ENCODE results near the gene CDH9.

The CDH9 gene, protein sequence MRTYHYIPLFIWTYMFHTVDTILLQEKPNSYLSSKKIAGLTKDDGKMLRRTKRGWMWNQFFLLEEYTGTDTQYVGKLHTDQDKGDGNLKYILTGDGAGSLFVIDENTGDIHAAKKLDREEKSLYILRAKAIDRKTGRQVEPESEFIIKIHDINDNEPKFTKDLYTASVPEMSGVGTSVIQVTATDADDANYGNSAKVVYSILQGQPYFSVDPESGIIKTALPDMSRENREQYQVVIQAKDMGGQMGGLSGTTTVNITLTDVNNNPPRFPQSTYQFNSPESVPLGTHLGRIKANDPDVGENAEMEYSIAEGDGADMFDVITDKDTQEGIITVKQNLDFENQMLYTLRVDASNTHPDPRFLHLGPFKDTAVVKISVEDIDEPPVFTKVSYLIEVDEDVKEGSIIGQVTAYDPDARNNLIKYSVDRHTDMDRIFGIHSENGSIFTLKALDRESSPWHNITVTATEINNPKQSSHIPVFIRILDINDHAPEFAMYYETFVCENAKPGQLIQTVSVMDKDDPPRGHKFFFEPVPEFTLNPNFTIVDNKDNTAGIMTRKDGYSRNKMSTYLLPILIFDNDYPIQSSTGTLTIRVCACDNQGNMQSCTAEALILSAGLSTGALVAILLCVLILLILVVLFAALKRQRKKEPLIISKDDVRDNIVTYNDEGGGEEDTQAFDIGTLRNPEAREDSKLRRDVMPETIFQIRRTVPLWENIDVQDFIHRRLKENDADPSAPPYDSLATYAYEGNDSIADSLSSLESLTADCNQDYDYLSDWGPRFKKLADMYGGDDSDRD

DNA sequence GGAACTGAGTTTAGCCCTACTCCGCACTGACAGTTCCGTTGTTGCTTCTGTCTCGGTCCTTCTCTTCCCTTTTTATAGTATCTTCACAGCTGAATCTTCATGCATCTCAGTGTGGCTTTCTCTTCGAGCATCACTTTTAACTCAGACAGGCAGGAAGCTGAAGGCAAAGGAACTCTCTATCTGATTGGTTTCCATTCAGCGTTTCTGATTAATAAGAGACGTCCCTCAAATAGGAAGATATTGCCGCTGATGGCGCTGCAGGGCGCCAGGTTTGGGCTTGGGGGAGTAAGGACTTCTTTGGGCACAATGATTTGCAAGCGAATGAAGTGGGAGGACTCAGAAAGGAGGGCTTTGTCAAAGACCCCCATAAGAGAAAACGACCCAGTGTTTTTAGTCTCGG, at the start of gene CDH9:
Gene CDH9, minus strand, starts transcription at position 111 of the 400 bp plus-strand sequence. CDS start 50,253 bp downstream, outside the sequence.
- DNase-seq = peak; percentile 58

GRCh38 chr5:27087747-27088146, 49.4 kb upstream of the CDH9 start:
- no peak for DNase-seq

- peak; percentile 14 for DNase-seq
Measured at GRCh38 chr5:27083449-27084415, 45.3 kb upstream of the CDH9 start.

DNA sequence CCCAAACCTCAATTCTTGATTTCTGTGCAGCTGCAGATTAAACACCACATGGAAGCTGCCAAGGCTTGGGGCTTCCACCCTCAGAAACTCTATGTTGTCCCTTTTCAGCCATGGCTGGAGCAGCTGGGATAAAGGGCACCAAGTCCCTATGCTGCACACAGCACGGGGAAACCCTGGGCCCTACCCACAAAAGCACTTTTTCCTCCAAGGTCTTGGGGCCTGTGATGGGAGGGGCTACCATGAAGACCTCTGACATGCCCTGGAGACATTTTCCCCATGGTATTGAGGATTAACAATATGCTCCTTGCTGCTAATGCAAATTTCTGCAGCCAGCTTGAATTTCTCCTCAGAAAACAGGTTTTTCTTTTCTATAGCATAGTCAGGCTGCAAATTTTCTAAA, 41.8 kb upstream of the CDH9 start:
- no peak for DNase-seq

- DNase-seq = no peak
Measured at GRCh38 chr5:27062451-27062850, 24.1 kb upstream of the CDH9 start.

- DNase-seq = no peak
Measured at GRCh38 chr5:27048510-27048909, 10.1 kb upstream of the CDH9 start.

- no peak for DNase-seq
Measured at GRCh38 chr5:27041372-27041771, 3.0 kb upstream of the CDH9 start.

DNA sequence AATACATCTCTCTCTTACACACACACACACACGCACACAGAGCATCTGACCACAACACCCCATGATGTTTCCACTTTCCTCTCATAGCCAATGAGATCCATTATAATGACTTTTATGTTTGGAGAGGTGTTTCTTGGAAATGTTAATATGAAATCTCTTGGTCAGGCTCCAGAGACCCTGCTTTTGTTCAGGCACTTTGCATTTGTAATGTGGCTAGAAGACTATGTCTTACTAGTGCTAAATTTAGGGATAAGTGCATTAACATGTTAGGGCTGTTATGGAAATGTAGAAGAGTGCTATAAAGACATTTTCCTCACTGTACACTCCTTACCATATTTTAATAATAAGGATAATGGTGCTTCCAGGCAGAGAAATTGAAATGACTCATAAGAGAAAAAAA, 3.8 kb downstream of the CDH9 start:
- DNase-seq = no peak

GRCh38 chr5:27026801-27027200, 11.6 kb downstream of the CDH9 start:
- DNase-seq = peak; percentile 61

- no peak for DNase-seq
Measured at GRCh38 chr5:27026063-27026462, 12.3 kb downstream of the CDH9 start.

GRCh38 chr5:27021471-27021870, 16.9 kb downstream of the CDH9 start:
- DNase-seq = no peak

DNA sequence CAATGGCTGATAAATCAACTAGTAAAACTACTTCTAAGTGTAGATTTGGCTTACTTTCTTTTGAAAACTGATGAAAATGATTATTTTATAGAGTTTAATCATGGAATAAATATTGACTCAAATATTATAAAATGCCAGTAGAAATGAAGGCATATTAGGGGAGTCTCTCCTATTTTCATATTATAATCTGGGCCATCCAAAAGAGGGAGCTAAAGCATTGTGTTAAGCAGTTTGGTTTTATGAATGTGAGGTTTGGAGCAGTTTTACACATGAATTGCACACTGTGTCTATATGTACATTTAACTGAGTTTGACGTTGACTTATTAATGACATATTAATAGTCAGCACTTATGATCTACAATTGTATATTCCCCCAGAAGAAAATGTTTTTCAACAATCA, 17.4 kb downstream of the CDH9 start:
- peak; percentile 58 for DNase-seq

GRCh38 chr5:27015758-27016157, 22.6 kb downstream of the CDH9 start:
- no peak for DNase-seq

GRCh38 chr5:27011274-27011673, 27.1 kb downstream of the CDH9 start:
- DNase-seq = no peak

- peak; percentile 18 for DNase-seq
Measured at GRCh38 chr5:27010646-27011045, 27.7 kb downstream of the CDH9 start.

DNA sequence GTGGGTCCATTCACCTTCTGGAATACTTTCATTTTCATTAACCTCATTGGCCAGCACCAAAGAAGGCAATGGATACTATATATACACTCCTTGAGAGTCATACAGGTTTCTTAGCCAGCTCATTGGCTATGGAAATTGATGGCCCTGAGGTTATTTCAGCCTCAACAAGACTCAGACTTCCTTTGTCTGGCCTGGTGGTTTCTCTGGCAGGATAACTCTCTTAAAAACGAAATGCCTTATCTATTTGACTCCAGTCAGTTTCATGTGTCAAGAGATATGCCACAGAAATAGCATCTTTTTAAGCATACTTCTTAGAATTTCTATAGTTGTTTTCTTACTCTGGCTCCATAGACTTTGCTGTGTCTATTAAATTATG, 28.9 kb downstream of the CDH9 start:
- no peak for DNase-seq

- peak; percentile 55 for DNase-seq
Measured at GRCh38 chr5:27008604-27009539, 29.5 kb downstream of the CDH9 start.

GRCh38 chr5:27007121-27007520, 31.3 kb downstream of the CDH9 start:
- no peak for DNase-seq

DNA sequence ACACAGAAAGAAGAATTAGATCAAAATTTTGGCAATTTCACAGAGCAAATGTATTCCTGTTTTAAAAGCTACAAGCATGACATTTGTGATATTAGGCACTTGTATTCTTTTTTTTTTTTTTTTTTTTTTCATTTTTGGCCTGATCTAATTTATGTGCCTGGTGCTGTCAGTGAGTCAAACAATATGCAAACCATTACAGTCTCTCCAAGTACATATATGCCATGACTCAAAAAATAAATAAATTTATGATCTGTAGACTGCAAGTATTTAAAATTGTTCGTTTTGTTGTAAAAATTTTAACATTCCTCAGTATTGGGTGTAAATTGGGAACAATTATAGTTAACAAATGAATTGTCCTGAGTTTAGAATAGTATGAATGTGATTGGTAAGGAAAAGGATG, 51.4 kb downstream of the CDH9 start:
- DNase-seq = peak; percentile 63

- DNase-seq = no peak
Measured at GRCh38 chr5:26981750-26982149, 56.6 kb downstream of the CDH9 start.

DNA sequence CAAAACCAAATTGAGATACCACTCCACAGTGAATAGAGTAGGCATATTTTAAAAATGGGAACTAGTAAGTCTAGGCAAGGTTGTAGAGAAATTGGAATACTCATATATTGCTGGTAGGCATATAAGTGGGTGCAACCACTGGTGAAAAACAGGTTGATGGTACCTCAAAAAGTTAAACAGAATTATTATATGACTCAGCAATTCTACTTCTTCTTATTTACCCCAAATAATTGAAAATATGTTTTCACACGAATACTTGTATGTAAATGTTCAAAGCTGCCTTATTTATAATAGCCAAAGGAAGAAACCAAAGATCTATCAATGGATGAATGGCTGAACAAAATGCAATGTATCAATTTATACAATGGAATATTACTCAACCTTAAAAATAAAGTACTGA, 79.1 kb downstream of the CDH9 start:
- no peak for DNase-seq

GRCh38 chr5:26955161-26955560, 83.2 kb downstream of the CDH9 start:
- DNase-seq = no peak
